GM18861 (cell line): ENCODE measurements around the gene ARL16.

Source experiments
- ATAC-seq: cut with Tn5 transposase; IDR thresholded peaks from one replicate; pipeline ENCODE4 v1.9.1; 2021; ENCODE audit not compliant: unreplicated experiment

ARL16 gene

GRCh38 chr17:81713004-81713555 lies 29.5 kb upstream of the ARL16 start:
- no peak for ATAC-seq

- ATAC-seq: peak; percentile 8
Observed at GRCh38 chr17:81712468-81713003, 28.9 kb upstream of the ARL16 start.

GRCh38 chr17:81711814-81712467 lies 28.3 kb upstream of the ARL16 start, which contains the start of gene SLC25A10:
Gene SLC25A10, plus strand, starts transcription at chr17:81712284. Its CDS starts 143 bp downstream, at chr17:81712427.
- ATAC-seq: peak; percentile 57

- no peak for ATAC-seq
Observed at GRCh38 chr17:81710514-81711308, 27.1 kb upstream of the ARL16 start.

GRCh38 chr17:81708739-81709185 lies 25.2 kb upstream of the ARL16 start:
- no peak for ATAC-seq

- no peak for ATAC-seq
Observed at GRCh38 chr17:81707725-81708646, 24.4 kb upstream of the ARL16 start.

GRCh38 chr17:81706757-81707624 lies 23.4 kb upstream of the ARL16 start:
- no peak for ATAC-seq

- no peak for ATAC-seq
Observed at GRCh38 chr17:81706232-81706611, 22.6 kb upstream of the ARL16 start.

GRCh38 chr17:81705518-81706231 lies 22.1 kb upstream of the ARL16 start:
- no peak for ATAC-seq

GRCh38 chr17:81703747-81704654 lies 20.4 kb upstream of the ARL16 start:
- ATAC-seq: no peak

GRCh38 chr17:81702934-81703746 lies 19.5 kb upstream of the ARL16 start, which contains the start of gene MRPL12:
Gene MRPL12, plus strand, starts transcription at chr17:81703367. Its CDS starts 135 bp downstream, at chr17:81703502.
- peak; percentile 75 for ATAC-seq

- ATAC-seq: no peak
Observed at GRCh38 chr17:81701288-81702071, 17.9 kb upstream of the ARL16 start.

GRCh38 chr17:81700353-81701287 lies 17.0 kb upstream of the ARL16 start:
- ATAC-seq: no peak

- no peak for ATAC-seq
Observed at GRCh38 chr17:81697261-81698044, 13.9 kb upstream of the ARL16 start.
